Jurkat, Clone E6-1 (cell line): ENCODE data around the gene MXD4.

ENCODE experiments used
- DNase-seq: peaks from one replicate; pipeline ENCODE4 v3.0.0-alpha.2; 2011; ENCODE audit warnings: low read depth, low spot score
- H3K4me3 ChIP-seq: 2 replicates; pipeline ENCODE4 v1.5.1; 2011; ENCODE audit warnings: mild to moderate bottlenecking, low read length, control low read depth, moderate library complexity

The MXD4 gene

GRCh38 chr4:2256156-2256731 is 5.7 kb downstream of the MXD4 start:
- no peak overlapping the region for H3K4me3 ChIP-seq

DNA sequence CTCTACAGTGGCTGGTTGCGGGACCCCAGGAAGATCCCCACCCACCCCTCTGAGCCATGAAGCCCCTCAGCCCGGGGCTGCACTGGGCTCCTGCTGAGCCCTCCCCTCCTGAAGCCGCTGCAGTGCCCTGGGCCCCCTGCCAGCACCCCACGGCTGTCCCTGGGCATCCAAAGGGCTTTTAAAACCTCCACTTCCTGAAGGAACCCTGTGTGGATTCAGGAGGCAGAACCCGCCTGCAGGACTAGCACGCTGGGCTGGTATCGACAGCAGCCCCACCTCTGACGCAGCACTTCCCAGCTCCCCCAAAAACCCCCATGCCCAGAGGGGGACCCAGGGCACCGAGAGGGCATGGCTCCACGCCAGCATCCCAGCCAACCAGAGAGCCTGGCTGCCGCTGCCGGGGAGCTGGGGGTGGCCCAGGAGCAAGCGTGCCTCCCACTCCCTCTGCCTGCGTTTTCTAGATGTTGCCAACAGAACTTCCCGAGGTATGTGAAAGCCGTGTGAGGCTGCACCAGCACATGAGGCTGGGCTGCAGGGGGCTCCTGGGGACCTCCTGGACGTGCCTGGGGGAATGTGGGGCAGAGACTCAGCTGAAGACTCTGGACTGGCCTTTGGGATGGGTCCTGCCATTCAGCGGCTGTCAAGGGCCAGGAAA is 6.3 kb downstream of the MXD4 start:
- DNase-seq: no peak
- no peak overlapping the region for H3K4me3 ChIP-seq

More at GRCh38 chr4:2256156-2256731, 5.7 kb downstream of the MXD4 start:
- DNase-seq: no peak

DNA sequence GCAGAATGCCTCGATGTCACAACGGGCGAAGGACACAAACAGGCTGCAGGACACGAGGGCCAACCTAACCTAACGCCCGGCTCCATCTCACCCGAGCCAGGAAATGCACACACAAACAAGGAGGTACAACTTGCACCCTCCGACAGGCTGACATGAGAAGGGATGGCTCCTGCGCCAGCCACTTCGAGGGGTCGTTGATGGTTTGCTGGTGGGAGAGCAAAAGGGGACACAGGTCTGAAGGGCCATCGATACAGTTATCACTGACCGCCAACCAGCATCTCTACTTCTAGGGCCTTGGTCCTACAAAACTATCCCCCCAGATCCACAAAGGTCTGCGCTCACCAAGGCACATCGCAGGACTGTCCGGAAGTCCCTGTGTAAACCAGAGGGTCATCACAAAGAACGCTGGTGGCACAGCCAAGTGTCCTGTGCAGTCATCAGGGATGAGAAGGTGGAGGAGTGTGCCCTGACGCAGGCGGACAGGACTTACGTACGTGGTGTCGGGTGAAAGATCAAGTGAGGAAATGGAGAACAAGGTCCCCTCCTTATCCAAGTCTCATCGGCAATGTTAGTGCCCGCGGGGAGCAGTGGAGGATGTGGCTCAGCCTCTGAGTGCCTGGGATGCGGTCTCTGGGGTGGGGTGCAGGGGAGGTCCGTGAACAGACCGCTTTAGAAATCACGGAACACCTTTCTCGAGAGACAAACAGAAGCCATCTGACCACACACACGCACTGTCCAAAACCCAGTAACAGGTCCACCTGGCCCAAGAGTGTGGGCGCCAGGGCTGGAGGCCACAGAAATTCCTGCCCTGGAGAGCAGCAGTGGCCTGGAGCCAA is 7.0 kb downstream of the MXD4 start:
- DNase-seq: no peak
- no peak overlapping the region for H3K4me3 ChIP-seq

GRCh38 chr4:2253160-2254084 is 8.5 kb downstream of the MXD4 start:
- DNase-seq: no peak
- no peak overlapping the region for H3K4me3 ChIP-seq

DNA sequence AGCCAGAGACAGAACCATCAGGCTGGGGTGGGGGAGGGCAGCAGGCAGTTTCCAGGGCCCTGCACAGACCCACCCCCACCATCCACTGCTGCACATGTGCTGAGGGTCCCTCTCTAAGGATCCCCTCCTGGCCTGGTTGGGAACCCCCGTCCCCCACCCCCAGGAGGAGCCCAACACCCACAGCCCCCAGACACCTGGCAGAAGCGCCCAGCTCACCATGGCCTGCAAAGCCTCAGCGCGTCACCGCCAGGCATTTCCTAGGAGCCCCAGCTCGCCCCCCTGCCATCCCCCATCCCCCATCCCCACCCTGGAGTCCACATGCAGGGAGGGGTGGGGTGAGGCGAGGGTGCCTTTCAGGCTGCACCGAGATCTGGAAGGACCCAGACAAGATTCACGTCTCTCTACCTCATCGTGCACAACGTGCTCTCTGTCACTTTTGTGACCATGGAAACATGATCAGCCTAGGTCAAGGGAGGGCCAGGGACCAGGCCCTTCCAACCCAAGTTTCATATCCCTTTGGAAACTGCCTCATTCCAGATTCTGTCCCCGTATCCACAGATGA is 9.3 kb downstream of the MXD4 start:
- no peak overlapping the region for H3K4me3 ChIP-seq
- no peak for DNase-seq

GRCh38 chr4:2251795-2252529 is 9.9 kb downstream of the MXD4 start:
- no peak for DNase-seq
- H3K4me3 ChIP-seq: no peak overlapping the region

- no peak for DNase-seq
These were observed 10.7 kb downstream of the MXD4 start for GRCh38 chr4:2251073-2251794.

GRCh38 chr4:2250357-2251072 is 11.4 kb downstream of the MXD4 start:
- DNase-seq: no peak
- no peak overlapping the region for H3K4me3 ChIP-seq

More at GRCh38 chr4:2251073-2251794, 10.7 kb downstream of the MXD4 start:
- no peak overlapping the region for H3K4me3 ChIP-seq

DNA sequence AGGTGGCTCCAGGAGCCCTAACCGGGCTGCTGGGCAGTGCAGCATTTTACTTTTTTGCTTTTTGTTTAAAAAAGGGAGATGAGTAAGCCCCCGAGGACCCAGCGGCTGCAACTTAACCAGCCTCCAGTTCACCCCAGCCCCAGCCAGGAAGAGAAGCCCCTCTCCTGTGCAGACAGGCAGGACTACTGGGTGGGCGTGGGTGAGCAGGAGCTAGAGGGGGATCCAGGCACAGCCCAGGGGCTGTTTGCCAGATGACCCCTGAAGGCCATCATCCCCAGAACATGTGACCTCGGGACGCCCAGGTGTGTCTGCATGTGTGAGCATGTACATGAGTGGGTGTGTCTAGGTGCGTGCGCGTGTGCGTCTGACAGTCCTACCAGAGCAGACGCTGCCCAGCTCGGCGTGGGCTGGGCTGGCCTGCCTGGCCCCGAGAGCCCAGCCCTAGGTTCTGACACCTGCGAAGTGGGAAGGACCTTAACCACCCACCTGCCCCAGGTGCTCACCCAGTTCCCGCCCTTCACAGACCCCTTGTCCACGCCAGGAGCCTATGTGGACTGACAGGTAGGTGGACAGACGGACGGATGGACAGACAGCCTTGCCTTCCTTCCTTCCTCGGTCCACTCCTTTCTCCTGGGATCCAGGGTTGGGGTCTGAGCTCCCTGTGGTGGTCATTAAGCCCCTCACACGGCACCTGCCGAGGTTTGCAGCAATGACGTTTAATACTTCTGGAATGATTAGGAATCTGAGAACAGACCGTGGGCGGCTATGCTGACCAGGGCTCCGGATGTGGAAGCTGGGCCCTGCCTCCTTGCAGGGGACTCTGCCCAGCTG is 12.2 kb downstream of the MXD4 start:
- no peak overlapping the region for H3K4me3 ChIP-seq
- no peak for DNase-seq

- DNase-seq: no peak
These were observed 13.1 kb downstream of the MXD4 start for GRCh38 chr4:2248821-2249261.

GRCh38 chr4:2248044-2248780 is 13.7 kb downstream of the MXD4 start:
- DNase-seq: no peak
- H3K4me3 ChIP-seq: no peak overlapping the region

More at GRCh38 chr4:2248821-2249261, 13.1 kb downstream of the MXD4 start:
- H3K4me3 ChIP-seq: no peak overlapping the region

GRCh38 chr4:2247128-2248043 is 14.5 kb downstream of the MXD4 start:
- no peak for DNase-seq
- no peak overlapping the region for H3K4me3 ChIP-seq

GRCh38 chr4:2246384-2247127 is 15.4 kb downstream of the MXD4 start:
- DNase-seq: no peak
- H3K4me3 ChIP-seq: no peak overlapping the region

GRCh38 chr4:2245787-2246275 is 16.1 kb downstream of the MXD4 start:
- H3K4me3 ChIP-seq: no peak overlapping the region
- DNase-seq: no peak
